GM21360 (cell line): ENCODE measurements around the gene PTPRK.

ENCODE experiments used
- ATAC-seq: cut with Tn5 transposase; IDR thresholded peaks from one replicate; pipeline ENCODE4 v1.9.1; 2021; ENCODE audit warnings: mild to moderate bottlenecking, moderate library complexity; ENCODE audit not compliant: unreplicated experiment

PTPRK gene

DNA sequence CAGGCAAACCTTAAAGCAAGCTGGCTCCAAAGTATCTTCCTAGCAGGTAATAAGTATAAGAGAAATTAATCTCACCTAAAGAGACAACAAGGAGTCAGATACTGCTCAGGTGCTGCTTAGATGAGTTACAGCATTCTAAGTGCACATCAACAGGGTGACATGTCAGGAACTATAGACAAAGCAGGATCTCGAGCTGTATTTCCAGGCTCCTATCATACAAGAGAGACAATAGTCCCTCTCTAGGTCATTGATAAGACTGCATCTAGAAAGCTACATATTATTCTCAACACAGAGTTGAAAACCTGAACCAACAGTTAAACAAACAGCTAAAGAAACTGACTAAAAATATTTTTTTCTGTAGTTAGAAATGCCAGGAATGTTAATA is 3.9 kb downstream of the PTPRK start:
- no peak for ATAC-seq

DNA sequence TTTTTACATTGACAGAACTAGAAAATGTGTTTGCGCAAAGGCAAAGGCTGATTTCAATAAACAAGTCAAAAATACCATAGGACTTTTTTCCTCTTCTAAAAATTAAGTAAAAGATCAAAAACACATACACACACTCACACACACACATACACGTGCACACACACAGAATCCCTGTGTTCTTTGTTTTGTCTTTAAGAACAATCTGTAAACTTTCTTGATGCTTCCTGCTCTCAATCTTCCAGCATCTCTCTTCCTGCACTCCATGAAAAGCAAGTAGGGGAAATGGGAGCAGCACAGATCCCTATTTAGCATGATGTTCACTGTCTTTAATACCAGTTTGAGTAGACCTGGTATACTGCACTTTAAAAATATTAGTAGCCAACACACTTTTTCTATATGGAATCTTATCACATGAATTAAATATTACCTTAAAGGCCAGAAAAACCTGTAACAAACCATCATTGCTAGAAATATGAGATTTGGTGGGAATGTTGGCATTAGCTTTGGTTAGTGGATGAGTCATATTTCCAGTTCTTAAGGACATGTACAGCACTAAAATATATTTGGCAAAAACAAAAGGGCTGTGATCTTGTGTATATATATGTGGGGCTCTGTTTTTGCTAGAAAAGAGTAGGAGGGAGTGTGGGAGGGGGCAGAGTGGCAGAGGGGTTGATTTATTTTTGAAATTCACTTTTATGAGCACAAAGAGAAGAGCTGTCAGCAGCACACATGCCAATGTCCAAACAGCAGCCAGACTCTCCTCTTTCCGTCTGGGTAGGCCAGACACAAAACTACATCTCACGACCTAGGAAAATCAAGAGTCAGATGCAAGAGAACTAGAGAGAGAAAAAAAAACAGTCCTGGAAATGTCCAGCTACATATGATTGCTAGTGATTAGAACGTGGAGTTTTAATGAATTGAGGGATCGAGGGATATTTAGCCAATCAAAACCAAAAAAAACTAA is 4.6 kb downstream of the PTPRK start:
- no peak for ATAC-seq

- ATAC-seq: no peak
These were observed 6.5 kb downstream of the PTPRK start for GRCh38 chr6:128513878-128514277.

DNA sequence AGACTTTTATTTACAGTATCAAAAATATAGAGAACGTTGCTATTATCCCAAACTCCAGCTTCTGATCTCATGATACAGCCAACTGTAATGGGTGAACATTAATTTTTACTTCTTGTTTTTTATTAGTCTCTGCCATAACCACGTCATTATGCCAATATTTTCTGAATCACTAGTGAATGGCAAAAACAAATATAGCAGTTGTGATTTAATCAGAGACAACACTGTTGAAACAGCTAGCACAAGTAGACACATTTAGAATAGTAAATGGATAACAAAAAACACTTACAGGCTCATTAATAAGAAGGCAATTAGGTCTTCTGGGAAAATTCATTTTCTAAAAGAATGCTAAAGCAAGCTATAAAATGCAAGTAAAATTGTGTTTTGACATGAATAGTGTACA is 8.1 kb downstream of the PTPRK start:
- no peak for ATAC-seq

DNA sequence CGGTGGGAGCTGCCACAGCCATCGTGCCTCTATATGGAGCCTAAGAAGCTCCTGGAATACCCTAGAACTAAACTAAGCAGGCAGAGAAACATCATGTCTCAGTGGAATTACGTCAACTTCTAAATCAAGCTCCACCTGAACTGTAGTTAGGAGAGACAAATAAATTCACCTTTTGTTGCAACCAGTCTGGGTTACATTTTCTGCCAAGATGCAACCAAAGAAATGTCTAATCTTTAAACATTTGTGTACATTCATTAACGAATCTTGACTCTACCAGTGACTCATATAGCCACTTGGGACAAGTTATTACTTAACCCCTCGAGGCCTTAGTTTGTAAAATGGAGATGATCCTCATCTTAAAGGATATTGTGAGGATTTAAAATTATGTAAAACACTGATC is 8.9 kb downstream of the PTPRK start:
- ATAC-seq: no peak

DNA sequence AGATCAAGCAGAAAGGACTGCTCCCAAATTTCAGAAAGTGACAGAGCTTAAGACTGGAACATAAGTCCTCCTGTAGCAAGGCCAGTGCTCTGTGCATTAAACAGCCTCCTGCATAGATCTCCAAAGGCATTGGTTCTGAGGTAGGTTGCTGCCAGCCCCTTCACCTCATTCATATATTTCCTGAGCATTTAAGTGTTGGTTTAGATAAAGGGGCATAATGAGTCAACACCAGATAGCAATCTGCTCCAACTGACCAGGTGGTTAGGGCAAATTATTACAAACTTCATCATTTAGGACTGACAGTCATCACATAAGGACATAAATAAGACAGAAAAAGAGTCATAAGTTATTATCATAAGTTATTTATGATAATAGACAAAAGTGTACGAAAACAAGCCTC is 10.7 kb downstream of the PTPRK start:
- no peak for ATAC-seq

DNA sequence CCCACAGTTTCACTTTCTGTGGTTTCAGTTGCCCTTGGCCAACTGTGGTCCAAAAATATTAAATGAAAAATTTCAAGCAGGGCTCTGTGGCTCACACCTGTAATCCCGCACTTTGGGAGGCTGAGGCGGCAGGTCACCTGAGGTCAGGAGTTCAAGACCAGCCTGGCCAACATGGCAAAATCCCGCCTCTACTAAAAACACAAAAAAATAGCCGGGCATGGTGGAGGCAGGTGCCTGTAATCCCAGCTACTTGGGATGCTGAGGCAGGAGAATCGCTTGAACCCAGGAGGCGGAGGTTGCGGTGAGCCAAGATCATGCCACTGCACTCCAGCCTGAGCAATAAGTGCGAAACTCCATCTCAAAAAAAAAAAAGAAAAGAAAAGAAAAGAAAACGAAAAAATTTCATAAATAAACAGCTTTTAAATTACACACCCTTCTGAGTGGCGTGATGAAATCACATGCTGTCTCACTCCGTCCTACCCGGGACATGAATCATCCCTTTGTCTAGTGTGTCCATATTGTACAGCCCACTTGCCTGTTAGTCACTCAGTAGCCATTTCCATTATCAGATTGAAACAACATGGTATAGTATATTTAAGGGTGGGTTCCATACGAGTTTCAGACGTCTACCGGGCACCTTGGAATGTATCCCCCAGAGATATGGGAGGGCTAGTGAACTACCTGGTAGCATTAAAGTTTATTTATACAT is 11.7 kb downstream of the PTPRK start:
- no peak for ATAC-seq

- ATAC-seq: no peak
These were observed 12.8 kb downstream of the PTPRK start for GRCh38 chr6:128507337-128508310.

- no peak for ATAC-seq
These were observed 14.8 kb downstream of the PTPRK start for GRCh38 chr6:128505603-128506002.

GRCh38 chr6:128504003-128504654 is 16.3 kb downstream of the PTPRK start:
- no peak for ATAC-seq

- ATAC-seq: no peak
These were observed 19.4 kb downstream of the PTPRK start for GRCh38 chr6:128500749-128501600.

DNA sequence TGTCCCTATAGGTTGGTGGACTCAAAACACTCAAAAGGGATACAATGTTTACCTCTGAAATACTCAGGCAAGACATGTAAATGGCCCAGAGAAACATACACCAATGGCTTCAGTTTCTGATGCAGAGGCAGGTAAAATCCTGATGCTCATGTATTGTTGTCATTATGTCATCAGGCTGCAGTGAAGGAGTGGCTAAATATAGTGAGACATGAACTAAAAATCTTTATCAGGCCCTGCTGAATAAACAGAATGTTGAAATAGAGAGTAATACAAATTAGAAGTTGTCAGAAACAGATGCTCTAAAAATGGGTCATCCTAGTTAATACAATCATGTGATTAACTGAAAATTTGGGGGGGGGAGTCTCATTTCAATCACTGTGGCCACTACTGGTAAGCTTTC is 20.4 kb downstream of the PTPRK start:
- ATAC-seq: no peak

- ATAC-seq: no peak
These were observed 21.2 kb downstream of the PTPRK start for GRCh38 chr6:128499079-128499731.

- ATAC-seq: no peak
These were observed 22.2 kb downstream of the PTPRK start for GRCh38 chr6:128498234-128498633.

DNA sequence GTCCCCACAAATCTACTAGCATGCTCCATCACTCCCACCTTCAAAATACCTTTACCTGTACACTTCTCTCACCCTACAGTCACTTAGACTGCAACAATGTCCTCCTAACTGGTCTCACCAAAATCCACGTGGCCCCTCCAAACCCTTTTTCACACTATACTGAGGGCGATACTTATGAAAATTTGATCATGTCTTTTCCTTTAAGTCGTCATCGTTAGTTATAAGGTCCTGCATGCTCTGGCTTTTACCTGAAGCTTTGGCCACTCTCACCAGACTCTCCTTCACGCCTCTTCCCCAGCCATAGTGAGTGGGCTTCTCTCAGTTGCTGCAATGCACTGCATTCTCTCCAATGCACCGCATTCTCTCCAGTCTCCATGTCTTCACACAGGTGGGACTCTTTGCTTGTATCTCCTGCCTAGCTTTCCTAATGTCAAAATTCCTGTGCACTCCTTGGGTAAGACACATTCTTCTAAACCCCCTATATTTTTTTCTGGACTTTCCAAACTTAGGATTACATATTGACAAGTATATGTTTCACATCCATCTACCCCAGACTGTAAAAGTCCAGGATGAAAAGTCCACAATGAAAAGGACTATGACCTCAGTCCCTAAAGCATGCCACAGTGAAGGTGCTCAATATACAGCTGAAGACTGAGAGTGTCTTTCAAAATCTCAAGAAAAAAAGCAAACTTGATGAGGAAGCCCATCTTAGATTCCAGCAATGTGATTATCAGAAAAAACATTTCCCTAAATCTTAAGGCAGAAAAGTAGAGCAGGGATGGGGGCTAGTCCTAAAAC is 24.7 kb downstream of the PTPRK start:
- ATAC-seq: no peak

- no peak for ATAC-seq
These were observed 26.0 kb downstream of the PTPRK start for GRCh38 chr6:128494440-128494839.

DNA sequence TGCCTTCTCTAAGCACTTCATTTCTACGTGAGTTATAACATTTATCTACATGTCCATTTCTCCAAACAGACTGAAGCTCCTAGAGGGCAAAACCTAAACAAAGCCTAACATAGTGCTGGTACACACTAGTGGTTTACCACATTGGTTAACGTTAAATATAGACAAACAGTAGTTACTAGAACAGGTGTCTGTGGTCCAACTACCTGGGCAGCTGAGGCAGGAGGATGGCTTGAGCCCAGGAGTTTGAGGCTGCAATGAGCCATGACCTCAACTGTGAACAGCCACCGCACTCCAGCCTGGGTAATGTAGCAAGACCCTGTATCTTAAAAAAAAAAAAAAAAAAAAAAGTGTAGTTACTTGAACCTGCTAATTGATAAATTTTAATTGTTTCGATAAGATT is 26.5 kb downstream of the PTPRK start:
- no peak for ATAC-seq

DNA sequence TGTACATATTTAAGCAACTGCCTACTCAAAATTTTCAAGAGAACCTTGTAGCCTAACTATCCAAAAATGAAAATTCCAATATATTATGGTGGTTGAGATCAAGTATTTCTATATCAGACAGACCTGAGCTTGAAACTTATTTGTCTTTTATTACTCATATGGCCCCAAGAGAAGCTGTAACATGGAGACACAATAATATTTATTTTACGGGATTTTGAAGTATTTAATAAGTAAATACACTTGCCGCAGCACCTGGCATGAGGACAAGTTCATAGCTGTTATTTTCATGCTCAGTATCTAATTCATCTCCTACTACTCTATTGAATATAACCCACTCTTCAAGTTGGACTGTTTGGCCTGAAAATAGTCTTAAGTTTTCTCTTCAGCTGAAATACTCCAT is 28.0 kb downstream of the PTPRK start:
- no peak for ATAC-seq
